Measurements from ENCODE around the gene SMARCD1.

The SMARCD1 gene

GRCh38 chr12:50084775-50085614 lies at the start of gene SMARCD1:
Gene SMARCD1 (plus strand): TSS chr12:50085342. CDS start chr12:50085370, 28 bp downstream.
- peak; percentile 96 for DNase-seq

DNA sequence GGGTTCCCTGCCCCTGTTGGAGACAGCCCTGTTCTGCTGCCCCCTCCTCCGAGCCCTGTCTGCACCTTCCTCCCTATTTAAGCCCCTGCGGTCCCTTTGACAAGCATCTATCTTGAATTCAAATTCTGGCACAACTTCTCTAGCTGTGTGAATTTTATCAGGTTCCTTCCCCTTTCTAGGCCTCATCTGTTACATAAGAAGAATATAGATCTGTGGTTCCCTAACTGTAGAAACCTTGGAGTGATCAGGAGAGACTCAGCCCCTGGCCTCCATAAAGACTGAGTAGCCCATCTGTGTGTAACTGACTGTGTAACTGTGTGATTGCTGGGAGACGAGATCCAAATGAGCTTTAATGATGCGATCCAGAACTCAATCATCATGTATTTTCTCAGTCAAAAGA lies 46.8 kb upstream of the SMARCD1 start:
- DNase-seq: no peak

- peak; percentile 45 for DNase-seq
Measured at GRCh38 chr12:50039151-50039835, 45.8 kb upstream of the SMARCD1 start.

GRCh38 chr12:50040657-50041056 lies 44.5 kb upstream of the SMARCD1 start:
- DNase-seq: no peak

GRCh38 chr12:50041062-50041860 lies 43.9 kb upstream of the SMARCD1 start:
- DNase-seq: no peak

DNA sequence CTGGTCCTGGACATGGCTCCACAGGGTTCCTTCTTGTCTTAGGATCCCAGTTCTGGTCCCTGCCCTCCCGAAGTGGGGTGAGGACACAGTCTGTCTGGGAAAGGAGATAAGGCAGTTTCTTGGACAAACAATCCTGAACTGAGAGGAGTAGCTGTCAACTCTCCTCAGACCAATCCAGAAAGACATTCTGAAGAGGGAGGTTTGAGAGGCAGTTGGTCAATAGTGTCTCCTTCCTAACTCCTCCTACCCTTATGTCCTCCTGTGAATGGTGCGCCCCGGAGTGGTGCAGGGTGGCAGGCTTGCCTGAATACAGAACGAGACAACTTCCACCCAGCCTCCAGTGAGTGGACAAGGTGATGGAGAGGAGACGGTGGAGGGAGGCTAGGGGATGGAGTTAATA lies 43.2 kb upstream of the SMARCD1 start:
- no peak for DNase-seq

DNA sequence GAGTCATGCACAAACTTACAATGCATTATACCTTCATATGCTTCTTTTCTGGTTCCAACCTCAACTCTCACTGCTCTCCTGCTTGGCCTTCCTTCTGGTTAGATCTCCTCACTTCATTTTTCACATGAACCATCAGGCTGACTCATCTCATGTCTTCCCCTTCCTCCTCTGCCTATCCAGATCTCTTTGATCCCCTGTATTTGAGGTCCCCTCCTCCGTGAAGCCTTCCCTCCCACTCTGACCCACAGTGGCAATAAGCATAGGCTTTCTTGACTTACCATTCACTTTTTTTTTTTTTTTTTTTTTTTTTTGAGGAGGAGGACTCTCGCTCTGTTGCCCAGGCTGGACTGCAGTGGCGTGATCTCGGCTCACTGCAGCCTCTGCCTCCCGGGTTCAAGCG lies 42.4 kb upstream of the SMARCD1 start:
- DNase-seq: no peak

GRCh38 chr12:50043308-50043707 lies 41.8 kb upstream of the SMARCD1 start:
- no peak for DNase-seq

- DNase-seq: no peak
Measured at GRCh38 chr12:50043854-50044253, 41.3 kb upstream of the SMARCD1 start.

GRCh38 chr12:50047693-50048250 lies 37.4 kb upstream of the SMARCD1 start:
- no peak for DNase-seq

DNA sequence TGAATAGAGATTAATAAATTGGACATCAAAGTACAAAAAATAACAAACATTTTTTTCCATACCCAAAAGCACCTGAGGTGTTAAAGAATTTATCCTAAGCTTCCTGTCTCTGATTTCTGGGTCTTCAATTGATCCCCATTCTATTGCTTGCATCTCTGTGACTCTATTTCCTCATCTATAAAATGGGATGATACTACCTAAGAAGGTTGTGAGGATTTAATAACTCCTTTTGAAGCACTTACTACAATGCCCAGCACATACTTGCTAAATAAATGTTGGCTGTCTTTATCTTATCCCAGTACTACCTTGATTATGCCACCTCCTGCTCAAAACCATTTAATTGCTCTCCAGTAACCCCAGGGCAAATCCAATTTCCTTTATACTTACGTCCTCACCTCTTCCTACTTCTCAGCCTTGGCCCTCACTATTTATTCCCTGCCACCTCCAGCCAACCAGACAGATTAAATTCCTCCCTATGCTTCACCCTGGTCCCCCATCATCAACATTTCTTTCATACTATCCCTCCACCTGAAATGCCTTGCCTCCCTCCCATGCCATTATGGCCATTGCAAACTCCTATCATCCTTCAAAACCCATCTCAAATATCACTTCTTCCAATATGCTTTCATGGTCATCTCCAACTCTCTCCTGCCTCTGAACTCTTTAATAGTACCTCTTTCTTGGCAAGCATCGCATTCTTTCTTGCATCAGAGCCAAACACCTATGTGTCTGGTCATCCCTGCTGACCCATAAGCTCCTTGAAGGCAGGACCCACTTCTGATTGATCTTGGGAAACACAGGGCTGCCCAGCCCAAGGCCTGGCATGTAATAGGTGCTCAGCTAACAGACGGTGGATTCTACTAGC lies 35.7 kb upstream of the SMARCD1 start:
- no peak for DNase-seq

DNA sequence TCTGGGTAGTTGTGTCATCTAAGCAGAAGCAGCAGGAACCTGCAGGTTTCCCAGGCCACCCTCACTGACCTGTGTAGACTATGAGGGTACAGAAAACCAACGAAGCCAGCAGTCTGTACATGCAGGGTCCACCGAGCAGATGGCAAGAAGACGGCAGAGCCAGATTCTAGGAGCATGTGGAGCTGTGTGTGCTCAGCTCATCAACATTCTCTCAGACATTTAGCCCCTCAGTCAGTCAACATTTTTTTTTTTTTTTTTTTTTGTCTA lies 35.1 kb upstream of the SMARCD1 start:
- DNase-seq: no peak

DNA sequence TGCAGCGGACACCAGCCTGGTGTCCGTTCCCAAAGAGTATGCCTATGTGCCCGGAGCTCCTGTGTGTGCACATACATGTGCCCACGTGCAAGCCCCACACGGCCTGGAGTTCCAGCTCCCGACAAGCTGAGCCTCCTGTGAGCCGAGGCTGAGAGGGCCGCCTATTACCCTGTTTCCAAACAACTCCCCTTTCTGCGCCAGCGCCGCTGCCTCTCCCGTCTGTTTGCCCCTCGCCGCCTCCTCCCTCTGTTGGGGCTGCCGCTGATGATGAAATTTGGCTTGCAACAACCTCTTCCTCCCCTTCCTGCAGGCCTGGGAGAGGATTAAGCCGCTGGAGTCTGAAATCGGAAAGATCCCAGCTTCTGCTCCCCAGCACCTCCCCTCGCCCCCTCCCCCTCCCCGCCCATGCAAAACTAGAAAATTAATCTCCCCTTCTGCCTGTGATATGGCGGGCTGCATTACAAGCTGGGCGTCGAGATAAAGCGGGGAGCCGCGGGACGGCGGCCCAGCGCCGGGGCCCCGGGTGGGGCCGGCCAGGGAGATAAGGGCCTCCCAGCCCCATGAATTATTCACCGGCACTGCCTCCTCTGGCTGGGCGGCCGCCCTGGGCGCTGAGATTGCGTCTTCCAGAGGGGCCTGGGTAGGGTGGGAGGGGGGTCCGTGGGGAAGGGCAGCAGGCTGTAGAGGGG lies 34.6 kb upstream of the SMARCD1 start:
- DNase-seq: peak; percentile 66

- DNase-seq: no peak
Measured at GRCh38 chr12:50051101-50051806, 33.9 kb upstream of the SMARCD1 start.

- DNase-seq: no peak
Measured at GRCh38 chr12:50052544-50052943, 32.6 kb upstream of the SMARCD1 start.

DNA sequence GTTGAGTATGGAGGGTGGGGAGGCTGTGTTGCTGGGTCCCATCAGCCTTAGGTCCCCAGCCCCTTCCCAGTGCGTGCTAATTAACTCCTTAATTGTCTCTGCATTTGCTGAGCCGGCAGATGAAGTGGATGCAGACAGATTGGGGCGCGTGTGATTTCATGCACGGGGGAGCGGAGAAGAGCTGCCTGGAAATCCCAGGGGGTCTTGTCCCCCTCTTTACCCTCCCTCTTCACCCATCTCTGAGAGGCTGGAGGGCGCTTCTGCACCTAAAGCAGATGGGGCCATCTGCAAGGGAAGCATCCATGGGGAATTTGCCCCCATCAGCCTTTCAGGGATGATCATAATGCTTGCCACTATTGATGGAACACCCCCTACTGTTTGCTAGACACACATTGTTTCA lies 32.2 kb upstream of the SMARCD1 start:
- DNase-seq: peak; percentile 96

DNA sequence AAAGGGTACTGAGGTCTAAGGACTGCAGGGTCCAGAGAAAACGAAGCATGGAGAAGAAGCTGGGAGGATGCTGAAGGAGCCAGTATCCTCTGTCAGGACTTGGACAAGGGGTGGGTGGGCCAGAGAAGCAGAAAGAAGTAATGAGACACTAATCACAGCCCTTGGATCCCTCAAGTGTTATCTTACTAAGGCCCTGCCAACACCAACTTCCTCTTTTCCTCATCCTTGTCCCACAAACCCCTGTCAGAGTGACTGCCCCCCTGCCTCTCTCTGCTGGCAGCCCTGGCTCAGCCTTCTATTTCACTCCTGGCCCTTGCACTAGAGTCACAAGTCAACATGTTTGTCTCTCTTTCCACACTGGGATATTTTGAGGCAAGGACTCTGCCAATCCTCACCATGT lies 31.6 kb upstream of the SMARCD1 start:
- DNase-seq: no peak

GRCh38 chr12:50055831-50056638 lies 29.1 kb upstream of the SMARCD1 start:
- DNase-seq: peak; percentile 91

DNA sequence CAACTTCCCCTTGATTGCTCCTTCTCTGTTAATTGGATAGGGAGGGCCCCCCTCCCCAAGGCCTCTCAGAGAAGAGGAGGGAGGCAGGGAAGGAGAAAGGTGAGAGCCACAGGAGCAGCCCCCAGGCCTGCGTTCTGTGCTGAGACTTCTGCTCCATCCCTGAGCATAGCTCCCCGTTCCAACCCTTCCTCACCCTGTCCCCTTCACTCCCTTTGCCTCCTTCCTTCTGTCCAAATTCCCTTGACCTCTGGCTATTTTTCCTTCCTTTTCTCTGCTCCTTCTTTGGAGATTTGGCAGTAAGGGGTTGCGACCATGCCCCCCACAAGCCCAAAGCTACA lies 28.5 kb upstream of the SMARCD1 start:
- DNase-seq: no peak

Measured in NCI-H2171 (cell line).